Hepatocyte (in vitro differentiated cells): ENCODE results near the gene VPS11.

Source experiments
- CTCF ChIP-seq: fragments of 200-600 bp; sonication (generic); IDR thresholded peaks from 2 replicates; pipeline ENCODE4 v1.5.1; 2016; ENCODE audit warnings: antibody characterized with exemption, mild to moderate bottlenecking; ENCODE audit not compliant: poor library complexity
- EZH2 ChIP-seq: fragments of 200-600 bp; sonication (generic); IDR thresholded peaks from 2 replicates; pipeline ENCODE4 v1.6.1; 2016; ENCODE audit warnings: antibody characterized with exemption, mild to moderate bottlenecking, borderline replicate concordance
- EZH2phosphoT487 ChIP-seq: fragments of 200-600 bp; sonication (generic); IDR thresholded peaks from one replicate; pipeline ENCODE4 v1.6.1; 2018; ENCODE audit warnings: antibody characterized with exemption, mild to moderate bottlenecking, low read depth, moderate library complexity; ENCODE audit not compliant: unreplicated experiment, severe bottlenecking

- TF ChIP-seq CTCF (no peak), EZH2phosphoT487 (no peak), EZH2 (no peak)
Measured at GRCh38 chr11:119029069-119029339, 38.6 kb upstream of the VPS11 start.
